ENCODE data around the gene LMO7.
"Not testable (repeated sequence)": the region's sequence is repeated elsewhere in the genome, so short reads cannot be mapped to it uniquely, and the experiment has no call there.

Gene LMO7

DNA sequence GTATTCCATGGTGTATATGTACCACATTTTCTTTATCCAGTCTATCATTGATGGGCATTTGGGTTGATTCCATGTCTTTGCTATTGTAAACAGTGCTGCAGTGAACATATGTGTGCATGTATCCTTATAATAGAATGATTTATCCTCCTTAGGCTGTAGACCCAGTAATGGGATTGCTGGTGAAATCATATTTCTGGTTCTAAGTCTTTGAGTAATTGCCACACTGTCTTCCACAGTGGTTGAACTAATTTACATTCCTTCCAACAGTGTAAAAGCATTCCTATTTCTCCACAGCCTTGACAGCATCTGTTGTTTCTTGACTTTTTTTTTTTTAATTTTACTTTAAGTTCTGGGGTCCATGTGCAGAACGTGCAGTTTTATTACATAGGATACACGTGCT is 44.1 kb downstream of the LMO7 start:
- not testable (repeated sequence) for H3K27ac ChIP-seq (ENCODE audit: low read length); H3K4me3 ChIP-seq (ENCODE audit: low read length); H3K27me3 ChIP-seq (ENCODE audit: control insufficient read depth, insufficient read depth, low read length); H3K36me3 ChIP-seq (ENCODE audit: control insufficient read depth, low read depth, low read length); H3K9me3 ChIP-seq (ENCODE audit: control insufficient read depth, low read depth, low read length); H3K9ac ChIP-seq (ENCODE audit: low read length)
- peaks cover 11% of the 10 kb centered on the region for H3K4me1 ChIP-seq (ENCODE audit: control insufficient read depth, low read depth, low read length)

DNA sequence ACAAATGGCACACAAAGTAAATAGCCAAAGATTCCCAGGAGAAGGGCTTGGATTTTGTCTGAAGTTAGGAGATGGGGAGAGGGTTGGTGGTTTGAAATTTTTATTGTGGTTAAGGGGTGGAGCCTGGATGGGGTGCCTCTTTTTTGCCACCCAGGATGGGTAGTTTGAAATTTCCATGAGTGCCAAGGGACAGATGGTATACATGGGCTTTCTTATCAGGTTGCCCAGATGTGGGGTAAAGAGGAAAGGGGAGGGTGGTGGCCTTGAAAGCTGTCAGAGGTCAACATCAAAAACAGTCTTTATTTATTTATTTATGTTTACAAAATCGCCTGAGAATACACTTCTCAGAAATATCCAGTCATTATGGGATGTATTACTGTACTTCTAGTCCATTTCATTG is 46.2 kb downstream of the LMO7 start:
- Histone ChIP-seq H3K9me3 (ENCODE audit: control insufficient read depth, low read depth, low read length) (no peaks in the 10 kb centered on the region), H3K4me3 (ENCODE audit: low read length) (no peak overlapping the region), H3K36me3 (ENCODE audit: control insufficient read depth, low read depth, low read length) (no peaks in the 10 kb centered on the region), H3K9ac (ENCODE audit: low read length) (no peak overlapping the region), H3K27me3 (ENCODE audit: control insufficient read depth, insufficient read depth, low read length) (no peaks in the 10 kb centered on the region), H3K27ac (ENCODE audit: low read length) (no peak overlapping the region), H3K4me1 (ENCODE audit: control insufficient read depth, low read depth, low read length) (peaks cover 6% of the 10 kb centered on the region)

DNA sequence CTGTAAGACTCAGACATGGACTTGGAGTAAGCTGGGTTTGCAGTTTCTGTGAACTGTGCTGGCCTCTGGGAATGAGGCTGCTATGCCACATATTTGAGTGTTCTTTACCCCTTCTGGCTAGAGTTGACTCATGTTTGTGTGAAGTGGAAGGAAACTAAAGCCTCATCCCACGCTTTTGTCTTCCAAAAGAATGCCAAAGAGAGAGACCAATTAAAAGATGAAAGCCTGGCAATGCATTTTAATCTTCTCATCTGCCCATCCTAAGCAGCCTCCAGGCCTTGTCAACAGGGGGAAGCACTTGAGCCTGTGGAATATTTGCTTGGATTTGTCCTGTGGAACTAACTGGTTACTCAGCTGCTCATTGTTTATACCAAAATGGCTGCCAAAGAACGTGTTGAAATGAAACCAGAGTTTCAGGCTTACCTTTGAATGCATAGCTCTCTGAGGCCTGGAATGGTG is 49.1 kb downstream of the LMO7 start:
- Histone ChIP-seq H3K27me3 (ENCODE audit: control insufficient read depth, insufficient read depth, low read length) (no peaks in the 10 kb centered on the region), H3K4me1 (ENCODE audit: control insufficient read depth, low read depth, low read length) (peaks cover 6% of the 10 kb centered on the region), H3K9ac (ENCODE audit: low read length) (no peak overlapping the region), H3K4me3 (ENCODE audit: low read length) (no peak overlapping the region), H3K36me3 (ENCODE audit: control insufficient read depth, low read depth, low read length) (no peaks in the 10 kb centered on the region), H3K27ac (ENCODE audit: low read length) (no peak overlapping the region), H3K9me3 (ENCODE audit: control insufficient read depth, low read depth, low read length) (no peaks in the 10 kb centered on the region)

DNA sequence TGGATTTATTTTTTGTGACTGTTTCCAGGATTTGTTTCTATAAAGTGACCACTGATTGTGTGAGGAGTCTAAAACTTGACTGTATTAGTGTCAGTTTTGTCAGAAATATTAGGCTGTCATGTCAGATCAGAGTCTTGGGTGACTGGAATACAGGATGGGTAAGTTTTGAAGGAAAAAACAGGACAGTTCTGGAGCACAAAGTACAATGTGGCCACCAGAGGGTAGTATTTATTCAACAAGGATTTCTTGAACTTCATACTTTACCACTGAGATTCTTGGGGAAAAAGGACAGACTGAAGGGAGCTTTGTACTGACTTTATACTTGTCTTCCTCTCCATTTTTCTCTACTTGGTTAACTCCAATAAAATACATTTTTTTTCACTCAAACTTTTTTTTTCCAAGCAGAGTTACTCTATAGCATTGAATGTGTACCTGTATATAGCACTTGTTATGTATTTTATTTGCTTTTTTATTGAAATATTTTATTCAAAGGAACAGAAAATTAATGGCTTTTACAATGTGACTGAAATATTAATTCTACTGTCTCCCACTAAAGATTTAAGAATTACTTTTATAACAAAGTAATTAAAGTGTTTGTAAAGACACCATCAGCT is 51.1 kb downstream of the LMO7 start:
- Histone ChIP-seq H3K9me3 (ENCODE audit: control insufficient read depth, low read depth, low read length) (no peaks in the 10 kb centered on the region), H3K4me1 (ENCODE audit: control insufficient read depth, low read depth, low read length) (peaks cover 6% of the 10 kb centered on the region), H3K4me3 (ENCODE audit: low read length) (no peak overlapping the region), H3K27ac (ENCODE audit: low read length) (no peak overlapping the region), H3K9ac (ENCODE audit: low read length) (no peak overlapping the region), H3K36me3 (ENCODE audit: control insufficient read depth, low read depth, low read length) (no peaks in the 10 kb centered on the region), H3K27me3 (ENCODE audit: control insufficient read depth, insufficient read depth, low read length) (no peaks in the 10 kb centered on the region)

DNA sequence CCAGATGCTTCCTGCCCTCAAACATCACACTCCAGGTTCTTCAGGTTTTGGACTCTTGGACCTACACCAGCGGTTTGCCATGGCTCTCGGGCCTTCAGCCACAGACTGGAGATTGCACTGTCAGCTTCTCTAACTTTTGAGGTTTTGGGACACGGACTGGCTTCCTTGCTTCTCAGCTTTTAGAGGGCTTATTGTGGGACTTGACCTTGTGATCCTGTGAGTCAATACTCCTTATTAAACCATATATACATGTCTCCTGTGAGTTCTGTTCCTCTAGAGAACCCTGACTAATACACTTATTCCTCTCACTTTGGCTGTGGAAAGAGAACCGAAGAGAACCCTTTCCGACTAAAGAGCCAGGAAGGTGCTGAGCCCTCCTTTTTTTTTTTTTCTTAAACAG is 53.6 kb downstream of the LMO7 start:
- no peak overlapping the region for H3K4me3 ChIP-seq (ENCODE audit: low read length)
- no peak overlapping the region for H3K27ac ChIP-seq (ENCODE audit: low read length)
- no peaks in the 10 kb centered on the region for H3K36me3 ChIP-seq (ENCODE audit: control insufficient read depth, low read depth, low read length)
- no peaks in the 10 kb centered on the region for H3K27me3 ChIP-seq (ENCODE audit: control insufficient read depth, insufficient read depth, low read length)
- H3K9me3 ChIP-seq (ENCODE audit: control insufficient read depth, low read depth, low read length): no peaks in the 10 kb centered on the region
- H3K4me1 ChIP-seq (ENCODE audit: control insufficient read depth, low read depth, low read length): peaks cover 6% of the 10 kb centered on the region
- H3K9ac ChIP-seq (ENCODE audit: low read length): no peak overlapping the region

DNA sequence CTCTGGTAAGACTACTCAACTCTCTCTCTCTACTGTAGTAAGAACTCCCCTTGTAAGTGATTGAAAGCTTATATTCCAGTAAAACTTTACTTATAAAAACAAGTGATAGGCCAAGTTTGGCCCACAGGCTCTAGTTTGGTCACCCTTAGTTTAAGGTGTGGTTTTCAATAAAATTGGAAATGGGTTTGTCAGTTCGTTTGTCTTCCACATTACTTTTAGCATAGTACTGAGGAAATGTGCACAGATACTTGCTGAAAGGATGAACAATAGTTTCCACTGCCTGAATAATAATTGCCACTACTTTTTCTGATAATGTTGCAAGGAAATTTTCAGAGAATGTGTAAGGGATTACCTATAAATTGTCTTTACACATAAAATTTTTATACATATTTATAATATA is 54.5 kb downstream of the LMO7 start:
- Histone ChIP-seq H3K27me3 (ENCODE audit: control insufficient read depth, insufficient read depth, low read length) (no peaks in the 10 kb centered on the region), H3K27ac (ENCODE audit: low read length) (no peak overlapping the region), H3K9me3 (ENCODE audit: control insufficient read depth, low read depth, low read length) (no peaks in the 10 kb centered on the region), H3K4me3 (ENCODE audit: low read length) (no peak overlapping the region), H3K4me1 (ENCODE audit: control insufficient read depth, low read depth, low read length) (no peaks in the 10 kb centered on the region), H3K9ac (ENCODE audit: low read length) (no peak overlapping the region), H3K36me3 (ENCODE audit: control insufficient read depth, low read depth, low read length) (no peaks in the 10 kb centered on the region)

DNA sequence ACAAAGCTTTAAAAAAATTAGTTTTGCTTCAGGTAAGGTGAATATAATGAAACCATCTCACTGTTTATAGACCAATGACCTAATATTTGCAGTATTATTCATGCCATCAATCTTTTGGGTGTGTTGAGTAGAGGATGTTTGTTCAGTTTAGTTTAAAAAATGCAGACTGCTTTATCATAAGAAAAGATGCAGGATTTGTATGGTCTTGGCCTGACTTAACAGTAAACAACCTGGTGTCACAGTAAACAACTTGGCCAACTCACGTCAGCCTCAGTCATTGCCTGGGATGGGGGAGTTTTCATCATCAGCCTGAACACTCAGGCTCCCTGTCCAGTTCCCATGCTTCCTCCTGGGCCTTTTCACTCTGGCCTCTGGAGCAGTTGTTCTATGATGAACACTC is 55.1 kb downstream of the LMO7 start:
- Histone ChIP-seq H3K4me3 (ENCODE audit: low read length) (no peak overlapping the region), H3K27me3 (ENCODE audit: control insufficient read depth, insufficient read depth, low read length) (no peaks in the 10 kb centered on the region), H3K9ac (ENCODE audit: low read length) (no peak overlapping the region), H3K4me1 (ENCODE audit: control insufficient read depth, low read depth, low read length) (no peaks in the 10 kb centered on the region), H3K9me3 (ENCODE audit: control insufficient read depth, low read depth, low read length) (no peaks in the 10 kb centered on the region), H3K27ac (ENCODE audit: low read length) (no peak overlapping the region), H3K36me3 (ENCODE audit: control insufficient read depth, low read depth, low read length) (no peaks in the 10 kb centered on the region)

DNA sequence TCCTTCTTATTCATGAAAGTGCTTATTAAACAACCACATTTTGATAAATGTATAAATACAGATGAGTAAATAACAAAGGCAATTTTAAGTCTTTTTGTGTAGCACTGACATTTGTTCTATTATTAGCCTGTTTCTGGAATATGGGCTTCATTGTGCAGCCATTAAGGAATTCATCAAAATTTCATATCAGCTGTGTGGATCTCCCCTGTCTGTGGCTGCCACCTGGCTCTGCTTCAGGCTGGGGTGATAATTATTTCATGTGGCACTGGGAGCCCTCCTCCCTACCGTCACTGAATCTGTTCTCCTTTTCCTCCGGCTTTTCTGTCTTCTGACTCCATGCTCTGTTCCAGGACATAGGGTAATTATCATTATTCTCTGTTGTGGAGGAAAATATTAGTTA is 57.1 kb downstream of the LMO7 start:
- no peak overlapping the region for H3K9ac ChIP-seq (ENCODE audit: low read length)
- H3K27ac ChIP-seq (ENCODE audit: low read length): no peak overlapping the region
- no peaks in the 10 kb centered on the region for H3K36me3 ChIP-seq (ENCODE audit: control insufficient read depth, low read depth, low read length)
- H3K4me3 ChIP-seq (ENCODE audit: low read length): no peak overlapping the region
- H3K27me3 ChIP-seq (ENCODE audit: control insufficient read depth, insufficient read depth, low read length): no peaks in the 10 kb centered on the region
- H3K9me3 ChIP-seq (ENCODE audit: control insufficient read depth, low read depth, low read length): no peaks in the 10 kb centered on the region
- no peaks in the 10 kb centered on the region for H3K4me1 ChIP-seq (ENCODE audit: control insufficient read depth, low read depth, low read length)

DNA sequence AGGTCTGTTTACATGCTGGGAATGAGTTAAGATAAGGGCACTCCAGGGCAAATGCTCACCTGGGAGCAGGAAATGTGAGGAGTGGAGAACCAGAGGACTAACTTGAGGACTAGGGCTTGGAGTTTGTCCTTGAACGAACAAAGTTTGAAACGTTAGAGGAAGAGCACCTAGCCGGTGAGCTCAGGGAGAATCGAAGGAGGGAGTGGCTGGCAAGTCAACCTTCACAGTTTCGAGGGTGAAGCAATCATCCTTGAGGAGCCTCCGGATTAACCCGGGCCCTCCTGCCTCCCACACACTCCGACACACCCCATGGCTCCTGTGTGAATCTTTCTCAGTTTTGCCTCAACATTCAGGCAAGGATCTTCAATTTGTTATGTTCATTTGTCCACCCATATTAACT is 58.6 kb downstream of the LMO7 start:
- Histone ChIP-seq H3K36me3 (ENCODE audit: control insufficient read depth, low read depth, low read length) (no peaks in the 10 kb centered on the region), H3K4me1 (ENCODE audit: control insufficient read depth, low read depth, low read length) (no peaks in the 10 kb centered on the region), H3K9me3 (ENCODE audit: control insufficient read depth, low read depth, low read length) (peaks cover 6% of the 10 kb centered on the region), H3K9ac (ENCODE audit: low read length) (no peak overlapping the region), H3K4me3 (ENCODE audit: low read length) (no peak overlapping the region), H3K27me3 (ENCODE audit: control insufficient read depth, insufficient read depth, low read length) (no peaks in the 10 kb centered on the region), H3K27ac (ENCODE audit: low read length) (no peak overlapping the region)

DNA sequence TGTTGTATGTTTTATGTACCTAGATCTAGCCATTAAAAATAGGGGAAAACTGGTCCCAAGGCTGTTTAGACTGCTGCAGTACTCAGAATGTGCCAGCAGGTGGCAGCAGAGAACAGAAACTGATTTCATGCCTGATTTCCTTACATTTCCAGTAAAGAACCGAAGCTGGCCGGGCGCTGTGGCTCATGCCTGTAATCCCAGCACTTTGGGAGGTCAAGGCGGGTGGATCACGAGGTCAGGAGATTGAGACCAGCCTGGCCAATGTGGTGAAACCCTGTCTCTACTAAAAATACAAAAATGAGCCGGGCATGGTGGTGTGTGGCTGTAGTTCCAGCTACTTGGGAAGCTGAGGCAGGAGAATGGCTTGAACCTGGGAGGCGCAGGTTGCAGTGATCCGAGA is 59.8 kb downstream of the LMO7 start:
- not testable (repeated sequence) for H3K4me1 ChIP-seq (ENCODE audit: control insufficient read depth, low read depth, low read length); H3K4me3 ChIP-seq (ENCODE audit: low read length); H3K27ac ChIP-seq (ENCODE audit: low read length)

DNA sequence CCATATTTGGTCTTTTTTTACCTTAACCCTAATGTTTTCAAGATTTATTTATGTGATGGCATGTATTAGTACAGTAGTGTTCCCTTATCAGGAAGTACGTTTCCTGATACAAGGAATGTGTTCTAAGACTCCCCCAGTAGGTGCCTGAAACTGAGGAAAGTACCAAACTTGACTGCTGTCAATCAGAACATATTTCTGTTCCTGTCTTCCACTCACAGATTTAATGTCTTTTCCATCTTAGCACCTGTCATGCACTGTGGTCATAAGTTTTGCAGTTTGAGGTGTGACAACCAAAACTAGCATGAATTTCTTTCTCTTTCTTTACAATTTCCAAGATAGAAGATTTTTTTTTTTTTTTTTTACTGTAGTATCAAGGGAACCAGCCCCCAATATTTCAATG is 62.9 kb downstream of the LMO7 start:
- H3K9me3 ChIP-seq (ENCODE audit: control insufficient read depth, low read depth, low read length): peaks cover 13% of the 10 kb centered on the region
- no peak overlapping the region for H3K9ac ChIP-seq (ENCODE audit: low read length)
- no peaks in the 10 kb centered on the region for H3K4me1 ChIP-seq (ENCODE audit: control insufficient read depth, low read depth, low read length)
- H3K36me3 ChIP-seq (ENCODE audit: control insufficient read depth, low read depth, low read length): no peaks in the 10 kb centered on the region
- H3K4me3 ChIP-seq (ENCODE audit: low read length): no peak overlapping the region
- H3K27ac ChIP-seq (ENCODE audit: low read length): no peak overlapping the region
- no peaks in the 10 kb centered on the region for H3K27me3 ChIP-seq (ENCODE audit: control insufficient read depth, insufficient read depth, low read length)

More for the DNA sequence above, 59.8 kb downstream of the LMO7 start:
- H3K36me3 ChIP-seq (ENCODE audit: control insufficient read depth, low read depth, low read length); H3K9ac ChIP-seq (ENCODE audit: low read length); H3K27me3 ChIP-seq (ENCODE audit: control insufficient read depth, insufficient read depth, low read length): not testable (repeated sequence)
- peaks cover 10% of the 10 kb centered on the region for H3K9me3 ChIP-seq (ENCODE audit: control insufficient read depth, low read depth, low read length)

DNA sequence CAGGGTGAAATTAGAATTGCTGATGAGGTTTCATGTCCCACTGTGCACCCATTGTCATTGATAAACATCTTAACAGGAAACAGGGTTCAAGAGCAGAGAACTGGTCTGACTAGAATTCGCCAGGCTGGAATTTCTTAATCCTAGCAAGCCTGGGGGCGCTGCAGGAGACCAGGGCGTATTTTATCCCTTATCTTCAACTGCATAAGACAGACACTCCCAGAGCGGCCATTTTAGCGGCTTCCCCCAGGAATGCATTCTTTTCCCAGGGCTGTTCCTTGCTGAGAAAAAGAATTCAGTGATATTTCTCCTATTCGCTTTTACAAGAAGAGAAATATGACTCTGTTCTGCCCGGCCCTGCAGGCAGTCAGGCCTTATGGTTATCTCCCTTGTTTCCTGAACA is 63.6 kb downstream of the LMO7 start:
- H3K9ac ChIP-seq (ENCODE audit: low read length); H3K4me1 ChIP-seq (ENCODE audit: control insufficient read depth, low read depth, low read length); H3K27ac ChIP-seq (ENCODE audit: low read length); H3K36me3 ChIP-seq (ENCODE audit: control insufficient read depth, low read depth, low read length); H3K27me3 ChIP-seq (ENCODE audit: control insufficient read depth, insufficient read depth, low read length); H3K4me3 ChIP-seq (ENCODE audit: low read length): not testable (repeated sequence)
- H3K9me3 ChIP-seq (ENCODE audit: control insufficient read depth, low read depth, low read length): peaks cover 13% of the 10 kb centered on the region
